IPS-18c (cell line): ENCODE results near the gene PRKAG1.

Experiments
- H3K4me3 ChIP-seq: 2 replicates; pipeline ENCODE4 v1.7.0; 2013; ENCODE audit warnings: low read depth, mild to moderate bottlenecking, low read length, moderate library complexity; ENCODE audit not compliant: insufficient read depth
- H3K9me3 ChIP-seq: one replicate; pipeline ENCODE4 v1.6.1; 2013; ENCODE audit warnings: mild to moderate bottlenecking, low read length, moderate library complexity; ENCODE audit not compliant: control insufficient read depth, insufficient read depth

PRKAG1 gene

GRCh38 chr12:48967991-48968390, 50.6 kb downstream of the PRKAG1 start:
- Histone ChIP-seq H3K9me3 (no peaks in the 10 kb centered on the region), H3K4me3 (peak overlapping the region; percentile 11; the same call in 1 of the 2 replicates)

- H3K4me3 ChIP-seq, result no peak overlapping the region
Measured at GRCh38 chr12:48966177-48966895, 52.2 kb downstream of the PRKAG1 start.

GRCh38 chr12:48965298-48965838, 53.2 kb downstream of the PRKAG1 start:
- Histone ChIP-seq H3K9me3 (no peaks in the 10 kb centered on the region), H3K4me3 (no peak overlapping the region)

More at GRCh38 chr12:48966177-48966895, 52.2 kb downstream of the PRKAG1 start:
- H3K9me3 ChIP-seq, result no peaks in the 10 kb centered on the region

GRCh38 chr12:48961801-48962200, 56.8 kb downstream of the PRKAG1 start:
- H3K4me3 ChIP-seq, result no peak overlapping the region
- no peaks in the 10 kb centered on the region for H3K9me3 ChIP-seq

GRCh38 chr12:48961331-48961730, 57.2 kb downstream of the PRKAG1 start:
- Histone ChIP-seq H3K4me3 (no peak overlapping the region), H3K9me3 (no peaks in the 10 kb centered on the region)

- Histone ChIP-seq H3K9me3 (no peaks in the 10 kb centered on the region), H3K4me3 (no peak overlapping the region)
Measured at GRCh38 chr12:48960834-48961233, 57.7 kb downstream of the PRKAG1 start.

- Histone ChIP-seq H3K4me3 (peak overlapping the region; percentile 99), H3K9me3 (no peaks in the 10 kb centered on the region)
Measured at GRCh38 chr12:48958049-48958388, 60.6 kb downstream of the PRKAG1 start.

GRCh38 chr12:48957141-48958048, 61.2 kb downstream of the PRKAG1 start, which contains the start of gene ARF3:
TSS of gene ARF3 (minus strand) at chr12:48957487. CDS start at chr12:48941095, 16,392 bp downstream.
- Histone ChIP-seq H3K9me3 (no peaks in the 10 kb centered on the region), H3K4me3 (peak within 1 kb of the TSS; percentile 99)

- Histone ChIP-seq H3K4me3 (peak overlapping the region; percentile 99), H3K9me3 (no peaks in the 10 kb centered on the region)
Measured at GRCh38 chr12:48956279-48957140, 62.1 kb downstream of the PRKAG1 start.

GRCh38 chr12:48954841-48955501, 63.6 kb downstream of the PRKAG1 start:
- Histone ChIP-seq H3K9me3 (no peaks in the 10 kb centered on the region), H3K4me3 (peak overlapping the region; percentile 99)

- no peak overlapping the region for H3K4me3 ChIP-seq
- H3K9me3 ChIP-seq, result no peaks in the 10 kb centered on the region
Measured at GRCh38 chr12:48954061-48954460, 64.5 kb downstream of the PRKAG1 start.

- H3K9me3 ChIP-seq, result no peaks in the 10 kb centered on the region
- H3K4me3 ChIP-seq, result no peak overlapping the region
Measured at GRCh38 chr12:48952691-48953090, 65.9 kb downstream of the PRKAG1 start.
